Kidney (tissue), 14 donors: ENCODE measurements around the gene ZNF425. TPM values are rescaled to one million over a fixed set of nuclear protein-coding genes. Genes with fewer than 3 reads are reported as not detected.
"Not testable (repeated sequence)": the region's sequence is repeated elsewhere in the genome, so short reads cannot be mapped to it uniquely, and the experiment has no call there.

Experiments
- DNase-seq, 5 donors: peaks; one replicate each; pipeline ENCODE4 v3.0.0-alpha.2; 2013 to 2020
- FAIRE-seq: peaks from 2 replicates; lab custom pipeline; 2012; peaks lifted over from hg19 to GRCh38; lab: Jason Lieb, UNC
- H3K27ac ChIP-seq, 2 donors: one replicate each; pipeline ENCODE4 v1.7.0; 2013; ENCODE audit warnings: low read depth in 2 of 2, low read length in 2 of 2, inconsistent platforms in 1 of 2
- H3K27me3 ChIP-seq: one replicate; pipeline ENCODE4 v1.7.1; 2013; ENCODE audit warnings: low read length, inconsistent platforms; ENCODE audit not compliant: control insufficient read depth, insufficient read depth
- H3K36me3 ChIP-seq, 3 donors: one replicate each; pipeline versions ENCODE4 v1.7.0 to v1.7.1; 2013; ENCODE audit warnings: low read length in 3 of 3, control low read depth in 1 of 3, inconsistent platforms in 1 of 3; ENCODE audit not compliant: insufficient read depth in 3 of 3, control insufficient read depth in 2 of 3
- H3K4me1 ChIP-seq, 3 donors: one replicate each; pipeline versions ENCODE4 v1.7.0 to v1.7.1; 2013; ENCODE audit warnings: low read length in 3 of 3, inconsistent platforms in 1 of 3, low read depth in 1 of 3; ENCODE audit not compliant: control insufficient read depth in 2 of 3, insufficient read depth in 2 of 3
- H3K4me3 ChIP-seq, 3 donors: one replicate each; pipeline versions ENCODE4 v1.7.0 to v1.8.1; 2013; ENCODE audit warnings: low read length in 3 of 3, control low read depth in 1 of 3, inconsistent platforms in 1 of 3
- H3K9ac ChIP-seq, 3 donors: one replicate each; pipeline versions ENCODE4 v1.7.0 to v1.7.1; 2013; ENCODE audit warnings: low read length in 3 of 3, control low read depth in 1 of 3, inconsistent platforms in 1 of 3
- H3K9me3 ChIP-seq, 3 donors: one replicate each; pipeline versions ENCODE4 v1.7.0 to v1.7.1; 2013; ENCODE audit warnings: low read length in 3 of 3, control low read depth in 1 of 3, inconsistent platforms in 1 of 3; ENCODE audit not compliant: control insufficient read depth in 2 of 3, insufficient read depth in 1 of 3
- CTCF ChIP-seq: IDR thresholded peaks from 3 replicates; pipeline ENCODE4 v1.5.1; 2012; ENCODE audit warnings: mild to moderate bottlenecking, moderate library complexity, borderline replicate concordance; ENCODE audit not compliant: insufficient read depth; ENCODE audit errors: extremely low read depth
- intact Hi-C: fragments of 100-400 bp; cut with DNase I; formaldehyde crosslinking; loops from one replicate; pipeline ENCODE4 v1.11.1; 2022
- polyA plus RNA-seq: library from polyadenylated mRNA; stranded (reverse); fragments of 350-450 nt; fragmentation: Illumina TruSeq; extraction: RNeasy Lipid Tissue Mini Kit (QIAGEN cat#74804); gene quantifications from one replicate; pipeline ENCODE4 v1.2.3, GENCODE V29; 2014; ENCODE audit warnings: low read depth, low replicate concordance; ENCODE audit not compliant: insufficient read depth
- total RNA-seq: library from RNA; stranded (reverse); fragmentation: NEBNext Ultra II Directional; extraction: Animal tissue kit (Norgen Biotek cat#: 25700); gene quantifications from one replicate; pipeline ENCODE4 v1.2.1, GENCODE V29; 2021
- donor health status: control.
- donor health status: control.
- donor health status: control.
- donor health status: control.
- donor health status: control.
- donor health status: DM: yes; HTN: yes; CAD: no.
- donor health status: Normal renal cell carcinoma (clear cell type).

Gene ZNF425
- total and polyA plus RNA-seq, 2 donors from 2014 or later, result 2.4 to 2.5 TPM

- Histone ChIP-seq H3K36me3 (no peaks in the 10 kb centered on the region), H3K9me3 (no peaks in the 10 kb centered on the region), H3K27ac (peak within 1 kb of the TSS; percentile 74 to 91), H3K4me3 (peak within 1 kb of the TSS; percentile 78 to 96 (median 89)), H3K9ac (peak within 1 kb of the TSS; percentile 84 to 95 (median 85)), H3K4me1 (peaks cover 0 to 4% (median 0%) of the 10 kb centered on the region in 3 donors), H3K27me3 (no peaks in the 10 kb centered on the region)
- peak; percentile 83 to 91 (median 89) for DNase-seq
- peak; percentile 70 for TF ChIP-seq CTCF
- no peak for FAIRE-seq
- intact Hi-C loops, result no loop called here
Measured at GRCh38 chr7:149147072-149147751, 21.1 kb upstream of the ZNF425 start, which contains the start of gene ZNF398. Gene ZNF398, plus strand, starts transcription at chr7:149147453. Its CDS starts 290 bp downstream, at chr7:149147743.

- no peak overlapping the region for H3K9ac ChIP-seq
- no peaks in the 10 kb centered on the region for H3K36me3 ChIP-seq
- H3K4me1 ChIP-seq, result peaks cover 0 to 4% (median 0%) of the 10 kb centered on the region in 3 donors
- H3K9me3 ChIP-seq, result no peaks in the 10 kb centered on the region
- FAIRE-seq, result no peak
- TF ChIP-seq CTCF, result no peak
- DNase-seq, result peak in 2 of 5 donors; percentile 59 to 65
- intact Hi-C loops, result no loop called here
- H3K4me3 ChIP-seq, result no peak overlapping the region
- no peaks in the 10 kb centered on the region for H3K27me3 ChIP-seq
- H3K27ac ChIP-seq, result no peak overlapping the region
Measured at GRCh38 chr7:149145031-149145845, 19.1 kb upstream of the ZNF425 start.

GRCh38 chr7:149144436-149144922 is 18.4 kb upstream of the ZNF425 start:
- H3K4me3 ChIP-seq, H3K36me3 ChIP-seq, H3K27ac ChIP-seq, H3K27me3 ChIP-seq, DNase-seq, H3K9ac ChIP-seq, H3K4me1 ChIP-seq, H3K9me3 ChIP-seq, FAIRE-seq, intact Hi-C loops: not testable (repeated sequence)

- no peak overlapping the region for H3K9ac ChIP-seq
- H3K27me3 ChIP-seq, result no peaks in the 10 kb centered on the region
- no peak overlapping the region for H3K4me3 ChIP-seq
- intact Hi-C loops, result no loop called here
- no peaks in the 10 kb centered on the region for H3K4me1 ChIP-seq
- H3K9me3 ChIP-seq, result no peaks in the 10 kb centered on the region
- FAIRE-seq (no peak), DNase-seq (no peak)
- TF ChIP-seq CTCF, result no peak
- no peaks in the 10 kb centered on the region for H3K36me3 ChIP-seq
- no peak overlapping the region for H3K27ac ChIP-seq
Measured at GRCh38 chr7:149141893-149142292, 15.8 kb upstream of the ZNF425 start.
